ENCODE results near the gene SLC39A13.

DNA sequence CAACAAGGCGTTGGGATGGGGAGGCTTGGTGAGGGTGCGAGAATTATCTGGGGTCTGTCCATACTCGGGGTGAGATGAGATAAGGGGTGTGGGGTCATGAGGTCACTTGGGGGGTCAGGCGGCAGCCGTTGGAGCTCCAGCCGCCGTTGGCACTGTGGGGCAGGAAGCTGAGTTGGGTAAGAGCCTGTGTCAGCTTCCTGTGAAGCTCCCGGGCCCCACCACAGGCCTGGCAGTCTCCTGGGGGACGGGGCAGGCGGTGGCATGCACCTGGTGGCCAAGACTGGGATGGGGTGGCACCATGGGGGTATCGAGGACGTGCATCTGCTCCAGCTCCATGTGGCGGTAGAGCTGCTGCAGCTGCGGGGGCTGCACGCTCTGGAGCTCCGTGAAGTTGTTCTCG lies 48.8 kb upstream of the SLC39A13 start:
- TF ChIP-seq, protein P1, sequence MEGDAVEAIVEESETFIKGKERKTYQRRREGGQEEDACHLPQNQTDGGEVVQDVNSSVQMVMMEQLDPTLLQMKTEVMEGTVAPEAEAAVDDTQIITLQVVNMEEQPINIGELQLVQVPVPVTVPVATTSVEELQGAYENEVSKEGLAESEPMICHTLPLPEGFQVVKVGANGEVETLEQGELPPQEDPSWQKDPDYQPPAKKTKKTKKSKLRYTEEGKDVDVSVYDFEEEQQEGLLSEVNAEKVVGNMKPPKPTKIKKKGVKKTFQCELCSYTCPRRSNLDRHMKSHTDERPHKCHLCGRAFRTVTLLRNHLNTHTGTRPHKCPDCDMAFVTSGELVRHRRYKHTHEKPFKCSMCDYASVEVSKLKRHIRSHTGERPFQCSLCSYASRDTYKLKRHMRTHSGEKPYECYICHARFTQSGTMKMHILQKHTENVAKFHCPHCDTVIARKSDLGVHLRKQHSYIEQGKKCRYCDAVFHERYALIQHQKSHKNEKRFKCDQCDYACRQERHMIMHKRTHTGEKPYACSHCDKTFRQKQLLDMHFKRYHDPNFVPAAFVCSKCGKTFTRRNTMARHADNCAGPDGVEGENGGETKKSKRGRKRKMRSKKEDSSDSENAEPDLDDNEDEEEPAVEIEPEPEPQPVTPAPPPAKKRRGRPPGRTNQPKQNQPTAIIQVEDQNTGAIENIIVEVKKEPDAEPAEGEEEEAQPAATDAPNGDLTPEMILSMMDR (IDR thresholded peaks at IDR 0.05): no peak
- no peak for TF ChIP-seq POLR2A (IDR thresholded peaks at IDR 0.05)
- TF ChIP-seq POLR2AphosphoS5 (IDR thresholded peaks at IDR 0.05): no peak
- TF ChIP-seq EP300 (IDR thresholded peaks at IDR 0.05; ENCODE audit: low read depth): no peak

Measured in transverse colon (tissue), 4 donors.